Muscle layer of colon (tissue), 2 donors: ENCODE data around the gene TPO.

Source experiments
- H3K27ac ChIP-seq: one replicate; pipeline ENCODE4 v1.7.0; 2013; ENCODE audit warnings: low read depth, mild to moderate bottlenecking, low read length, moderate library complexity
- H3K27me3 ChIP-seq, 2 donors: one replicate each; pipeline ENCODE4 v1.7.0; 2013; ENCODE audit warnings: low read length in 2 of 2, mild to moderate bottlenecking in 2 of 2; ENCODE audit not compliant: insufficient read depth in 2 of 2, control insufficient read depth in 1 of 2
- H3K36me3 ChIP-seq: one replicate; pipeline ENCODE4 v1.7.0; 2013; ENCODE audit warnings: mild to moderate bottlenecking, low read length; ENCODE audit not compliant: insufficient read depth
- H3K4me1 ChIP-seq: one replicate; pipeline ENCODE4 v1.7.0; 2013; ENCODE audit warnings: mild to moderate bottlenecking, low read length; ENCODE audit not compliant: insufficient read depth
- H3K4me3 ChIP-seq, 2 donors: one replicate each; pipeline ENCODE4 v1.7.0; 2013; ENCODE audit warnings: low read length in 2 of 2, low read depth in 1 of 2, mild to moderate bottlenecking in 1 of 2, moderate library complexity in 1 of 2
- H3K9ac ChIP-seq: one replicate; pipeline ENCODE4 v1.7.0; 2013; ENCODE audit warnings: low read length
- H3K9me3 ChIP-seq: one replicate; pipeline ENCODE4 v1.7.0; 2013; ENCODE audit warnings: mild to moderate bottlenecking, low read length
- donor health status: abdominal sarcoma.
- donor health status: Adenocarcinoma of cecum.

Gene TPO

DNA sequence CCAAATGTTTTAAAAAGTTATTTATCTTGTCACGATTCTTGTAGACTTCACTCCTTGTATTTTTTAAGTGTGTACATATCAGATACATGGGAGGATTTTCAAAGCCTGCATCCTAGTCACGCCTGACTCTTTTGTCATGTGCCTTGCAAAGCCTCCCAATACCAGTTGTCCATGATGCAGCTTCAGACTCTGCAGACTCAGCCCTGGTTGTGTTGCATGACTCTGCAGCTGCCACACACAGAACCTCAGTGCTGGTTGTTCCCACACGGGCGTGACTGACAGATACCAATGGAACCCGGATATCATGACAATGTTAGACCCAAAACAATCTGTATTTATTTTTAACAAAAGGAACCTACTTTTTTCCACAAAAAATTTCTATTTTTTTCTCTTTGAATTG lies 38.2 kb downstream of the TPO start:
- H3K9me3 ChIP-seq: no peaks in the 10 kb centered on the region
- no peak overlapping the region for H3K9ac ChIP-seq

DNA sequence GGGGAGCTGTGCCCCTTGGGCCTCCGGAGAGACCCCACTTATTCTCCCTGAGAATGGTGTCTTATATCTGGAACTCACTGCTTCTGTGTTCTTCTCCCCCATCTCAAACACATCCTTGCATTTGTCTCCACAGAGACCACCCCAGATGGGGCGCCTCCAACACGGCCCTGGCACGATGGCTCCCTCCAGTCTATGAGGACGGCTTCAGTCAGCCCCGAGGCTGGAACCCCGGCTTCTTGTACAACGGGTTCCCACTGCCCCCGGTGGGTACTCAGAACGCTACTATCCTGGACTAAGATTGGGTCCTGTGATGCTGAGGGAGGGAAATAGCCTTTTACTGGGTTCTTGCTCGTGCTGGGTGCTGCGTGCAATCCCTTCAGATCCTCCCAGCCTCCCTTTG lies 40.3 kb downstream of the TPO start:
- no peaks in the 10 kb centered on the region for H3K9me3 ChIP-seq
- no peaks in the 10 kb centered on the region for H3K36me3 ChIP-seq
- no peak overlapping the region for H3K4me3 ChIP-seq
- no peak overlapping the region for H3K9ac ChIP-seq
- H3K27ac ChIP-seq: no peak overlapping the region
- H3K27me3 ChIP-seq: peaks cover 0 to 6% of the 10 kb centered on the region in 2 donors
- no peaks in the 10 kb centered on the region for H3K4me1 ChIP-seq

More for the DNA sequence above, 38.2 kb downstream of the TPO start:
- no peaks in the 10 kb centered on the region for H3K4me1 ChIP-seq
- no peak overlapping the region for H3K4me3 ChIP-seq
- H3K27ac ChIP-seq: no peak overlapping the region
- H3K36me3 ChIP-seq: no peaks in the 10 kb centered on the region
- H3K27me3 ChIP-seq: peaks cover 0 to 6% of the 10 kb centered on the region in 2 donors

DNA sequence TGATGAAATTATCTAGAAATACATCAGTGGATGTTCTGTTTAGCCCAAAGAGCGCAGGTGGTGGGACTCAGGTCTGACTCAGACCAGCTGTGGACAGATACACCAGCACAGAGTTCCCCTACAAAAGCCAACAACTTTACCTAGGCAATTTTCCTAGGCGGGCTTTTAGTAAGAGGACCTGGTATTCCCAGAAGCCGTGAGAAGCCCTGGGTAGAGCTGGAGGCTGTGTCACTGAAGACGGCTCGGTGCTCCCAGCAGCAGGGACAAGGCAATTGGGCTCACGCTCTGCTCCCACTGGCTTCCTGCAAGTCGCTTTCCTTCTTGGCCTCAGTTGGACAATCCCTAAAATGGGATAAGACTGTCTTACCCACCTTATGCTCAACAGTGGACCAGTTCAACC lies 41.1 kb downstream of the TPO start:
- no peaks in the 10 kb centered on the region for H3K9me3 ChIP-seq
- H3K27ac ChIP-seq: no peak overlapping the region
- no peak overlapping the region for H3K4me3 ChIP-seq
- H3K36me3 ChIP-seq: no peaks in the 10 kb centered on the region
- peaks cover 0 to 6% of the 10 kb centered on the region in 2 donors for H3K27me3 ChIP-seq
- H3K4me1 ChIP-seq: no peaks in the 10 kb centered on the region
- H3K9ac ChIP-seq: no peak overlapping the region

DNA sequence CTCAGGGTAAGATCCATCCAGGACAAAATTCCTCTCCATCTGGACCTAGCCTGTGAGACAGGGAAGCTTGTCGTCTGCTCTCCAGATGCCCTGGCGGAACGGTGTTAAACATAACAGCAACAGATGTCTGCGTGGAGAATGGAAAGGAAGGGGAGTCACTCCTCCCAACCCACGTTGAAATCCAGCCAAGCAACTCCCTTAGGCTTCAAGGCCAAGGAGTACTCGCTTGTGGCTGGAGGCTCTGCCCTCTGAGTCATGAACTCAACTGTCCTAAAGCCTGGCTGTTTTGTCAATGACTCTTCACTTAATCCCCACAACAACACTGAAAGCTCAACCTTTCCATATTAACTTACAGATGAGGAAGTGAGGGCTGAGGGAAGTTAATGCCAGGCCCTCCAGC lies 42.2 kb downstream of the TPO start:
- H3K36me3 ChIP-seq: no peaks in the 10 kb centered on the region
- H3K9ac ChIP-seq: no peak overlapping the region
- H3K27ac ChIP-seq: no peak overlapping the region
- no peaks in the 10 kb centered on the region for H3K9me3 ChIP-seq
- H3K4me1 ChIP-seq: no peaks in the 10 kb centered on the region
- H3K27me3 ChIP-seq: peaks cover 0 to 2% of the 10 kb centered on the region in 2 donors
- no peak overlapping the region for H3K4me3 ChIP-seq

DNA sequence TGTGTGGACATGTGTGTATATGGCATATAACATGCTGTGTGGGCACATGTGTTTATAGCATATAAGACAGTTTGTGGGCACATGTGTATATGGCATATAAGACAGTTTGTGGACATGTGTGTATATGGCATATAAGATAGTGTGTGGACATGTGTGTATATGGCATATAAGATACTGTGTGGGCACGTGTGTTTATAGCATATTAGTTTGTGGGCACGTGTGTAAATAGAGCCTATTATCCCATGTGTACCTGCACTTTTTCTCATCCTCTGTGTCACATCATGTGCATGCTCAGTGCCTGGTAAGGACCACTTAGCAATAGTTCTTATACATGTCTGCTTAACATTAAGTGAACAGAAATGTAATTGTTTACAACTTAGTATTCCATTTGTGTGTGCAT lies 45.2 kb downstream of the TPO start:
- H3K27ac ChIP-seq: no peak overlapping the region
- no peaks in the 10 kb centered on the region for H3K9me3 ChIP-seq
- no peaks in the 10 kb centered on the region for H3K4me1 ChIP-seq
- H3K27me3 ChIP-seq: no peaks in the 10 kb centered on the region
- H3K9ac ChIP-seq: no peak overlapping the region
- no peak overlapping the region for H3K4me3 ChIP-seq
- H3K36me3 ChIP-seq: no peaks in the 10 kb centered on the region

DNA sequence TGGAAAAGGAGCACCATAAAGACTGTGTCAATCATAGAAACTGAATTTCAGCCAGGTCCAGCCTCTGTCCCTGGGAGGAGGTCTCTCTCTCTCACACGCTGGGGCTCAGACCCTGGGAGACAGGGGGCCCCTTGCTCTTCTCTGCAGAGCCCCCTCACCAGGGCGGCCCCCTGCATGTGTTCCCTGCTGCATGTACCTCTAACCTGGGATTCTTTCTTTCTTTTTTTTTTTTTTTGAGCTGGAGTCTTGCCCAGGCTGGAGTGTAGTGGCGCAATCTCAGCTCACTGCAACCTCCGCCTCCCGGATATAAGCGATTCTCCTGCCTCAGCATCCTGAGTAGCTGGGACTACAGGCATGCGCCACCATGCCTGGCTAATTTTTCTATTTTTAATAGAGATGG lies 46.5 kb downstream of the TPO start:
- Histone ChIP-seq H3K9ac (no peak overlapping the region), H3K9me3 (no peaks in the 10 kb centered on the region), H3K4me3 (no peak overlapping the region), H3K36me3 (no peaks in the 10 kb centered on the region), H3K27ac (no peak overlapping the region), H3K27me3 (no peaks in the 10 kb centered on the region), H3K4me1 (no peaks in the 10 kb centered on the region)

DNA sequence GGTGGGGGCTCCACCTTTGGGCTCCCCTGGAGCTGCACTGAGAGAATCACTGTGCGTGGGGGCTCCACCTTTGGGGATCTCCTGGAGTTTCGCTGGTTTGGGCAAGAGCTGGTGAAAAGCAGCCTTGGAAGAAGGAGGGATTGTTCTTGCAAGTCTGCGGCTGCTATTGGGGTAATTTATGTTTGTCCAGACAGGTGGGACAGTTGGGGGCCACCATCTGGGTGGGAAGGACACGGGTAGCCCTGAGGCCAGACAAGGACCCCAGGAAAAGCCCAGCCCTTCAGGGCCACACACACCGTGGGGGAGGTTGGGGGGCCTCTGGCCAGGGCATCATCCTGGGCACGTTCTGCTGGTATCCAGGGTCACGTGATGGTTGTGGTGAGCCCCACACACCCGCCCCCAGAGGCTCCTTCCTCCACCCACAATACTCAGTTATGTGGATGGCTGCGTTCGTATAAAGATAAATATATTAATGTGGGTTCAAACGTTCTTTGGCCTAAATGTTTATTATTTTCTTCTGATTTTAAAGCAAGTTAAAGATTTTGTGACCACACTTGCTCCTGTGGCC lies 47.7 kb downstream of the TPO start:
- Histone ChIP-seq H3K9ac (no peak overlapping the region), H3K4me3 (no peak overlapping the region), H3K4me1 (no peaks in the 10 kb centered on the region), H3K27me3 (no peaks in the 10 kb centered on the region), H3K27ac (no peak overlapping the region), H3K9me3 (no peaks in the 10 kb centered on the region), H3K36me3 (no peaks in the 10 kb centered on the region)

DNA sequence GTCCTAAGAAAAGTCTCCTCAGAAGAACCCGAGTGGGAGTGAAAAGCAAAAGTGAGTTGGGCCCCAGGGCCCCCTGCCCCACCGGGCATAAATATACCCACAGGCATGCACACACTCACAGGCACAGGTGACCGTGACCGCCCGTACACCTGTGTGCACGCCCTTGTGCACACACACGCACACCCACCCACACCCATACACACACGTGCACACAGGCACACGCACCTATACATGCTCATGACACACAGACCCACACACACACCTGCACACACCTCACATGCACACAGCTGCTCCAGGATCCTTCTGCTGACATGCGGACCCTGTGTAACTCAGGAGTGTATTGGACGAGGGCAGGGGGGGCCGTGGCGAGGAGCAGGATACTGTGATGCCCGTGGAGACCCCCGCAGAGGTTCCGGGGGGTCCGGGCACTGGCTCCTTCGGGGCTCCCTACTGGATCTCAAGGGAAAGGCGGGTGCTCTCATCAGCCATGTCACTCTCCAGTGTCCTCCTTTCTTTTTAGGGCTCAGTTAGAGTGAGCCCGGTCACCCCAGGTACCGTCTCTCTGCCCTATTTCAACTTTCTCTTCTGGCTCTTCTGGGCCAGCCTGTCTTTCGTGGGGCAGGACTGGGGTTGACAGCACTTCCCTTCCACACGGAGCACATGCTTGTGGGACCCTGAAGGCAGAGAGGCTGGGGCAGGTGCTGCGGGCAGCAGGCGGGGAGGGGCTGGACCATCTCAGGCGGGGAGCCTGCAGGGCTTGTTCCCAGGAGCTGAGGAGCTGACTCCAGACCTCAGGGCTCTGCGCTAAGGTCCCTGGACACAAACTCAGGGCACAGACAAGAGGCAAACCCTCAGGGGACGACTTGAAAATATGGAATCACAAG lies 48.5 kb downstream of the TPO start:
- Histone ChIP-seq H3K27me3 (no peaks in the 10 kb centered on the region), H3K4me3 (no peak overlapping the region), H3K27ac (no peak overlapping the region), H3K9me3 (no peaks in the 10 kb centered on the region), H3K4me1 (no peaks in the 10 kb centered on the region), H3K9ac (no peak overlapping the region), H3K36me3 (no peaks in the 10 kb centered on the region)

DNA sequence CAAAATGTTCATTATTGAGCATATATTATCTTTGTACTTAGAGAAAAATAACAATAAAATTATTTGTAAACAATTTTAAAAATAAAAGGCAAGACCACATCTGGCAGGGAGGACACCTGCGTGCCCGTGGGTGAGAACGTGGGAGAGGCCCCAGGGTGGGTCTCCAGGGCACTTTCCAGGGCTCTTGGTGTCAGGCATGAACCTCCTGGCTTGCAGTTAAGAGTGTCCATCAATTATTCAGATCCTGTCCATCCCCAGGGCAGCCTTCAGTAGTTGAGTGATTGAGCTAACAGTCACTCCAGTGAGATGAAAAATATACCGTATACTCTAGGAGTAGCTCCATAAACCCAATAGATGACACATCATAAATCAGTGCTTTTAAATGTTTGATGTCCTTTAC lies 49.7 kb downstream of the TPO start:
- Histone ChIP-seq H3K27ac (no peak overlapping the region), H3K27me3 (no peaks in the 10 kb centered on the region), H3K36me3 (no peaks in the 10 kb centered on the region), H3K4me1 (no peaks in the 10 kb centered on the region), H3K9me3 (no peaks in the 10 kb centered on the region), H3K4me3 (no peak overlapping the region), H3K9ac (no peak overlapping the region)

DNA sequence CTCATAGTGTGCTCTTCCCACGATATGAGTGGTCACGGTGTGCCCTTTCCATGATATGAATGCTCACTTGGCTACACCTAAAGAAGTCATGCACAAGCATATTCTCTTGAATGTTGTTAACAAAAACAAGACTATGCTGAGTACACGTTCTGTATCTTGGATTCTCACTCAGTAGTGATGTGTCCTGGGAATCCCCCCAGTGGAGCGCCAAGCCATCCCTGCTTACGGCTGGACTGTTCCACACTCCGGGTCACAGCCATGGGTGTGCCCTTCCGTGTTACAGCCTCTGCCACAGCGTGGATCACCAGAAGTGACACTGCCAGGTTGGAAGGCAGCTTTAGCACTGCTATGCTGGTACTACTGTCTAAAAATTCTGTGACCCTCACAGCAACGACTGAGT lies 59.1 kb downstream of the TPO start:
- no peak overlapping the region for H3K27ac ChIP-seq

DNA sequence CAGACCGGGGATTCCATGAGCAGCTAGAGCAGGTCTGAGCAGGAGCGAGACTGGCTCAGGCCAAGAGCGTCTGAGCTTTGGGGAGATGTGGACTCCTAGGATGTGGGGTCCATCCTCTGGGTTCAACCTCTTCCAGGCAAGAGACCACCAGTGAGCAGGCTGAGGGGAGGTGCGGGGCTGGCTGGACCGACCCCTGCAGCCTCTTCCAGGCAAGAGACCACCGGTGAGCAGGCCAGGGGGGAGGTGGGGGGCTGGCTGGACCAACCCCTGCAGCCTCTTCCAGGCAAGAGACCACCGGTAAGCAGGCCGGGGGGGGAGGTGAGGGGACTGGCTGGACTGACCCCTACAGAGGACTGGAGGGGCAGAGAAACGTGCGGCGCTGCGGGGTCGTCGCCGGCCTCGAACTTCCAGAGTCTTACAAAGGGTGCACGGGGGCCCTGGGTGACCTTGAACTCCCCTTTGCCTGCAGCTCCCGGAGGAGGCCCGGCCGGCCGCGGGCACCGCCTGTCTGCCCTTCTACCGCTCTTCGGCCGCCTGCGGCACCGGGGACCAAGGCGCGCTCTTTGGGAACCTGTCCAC lies 63.4 kb downstream of the TPO start:
- Histone ChIP-seq H3K27me3 (no peaks in the 10 kb centered on the region), H3K9ac (no peak overlapping the region), H3K27ac (no peak overlapping the region), H3K9me3 (no peaks in the 10 kb centered on the region), H3K36me3 (no peaks in the 10 kb centered on the region), H3K4me1 (no peaks in the 10 kb centered on the region), H3K4me3 (no peak overlapping the region)

More for the DNA sequence above, 59.1 kb downstream of the TPO start:
- no peak overlapping the region for H3K9ac ChIP-seq
- no peak overlapping the region for H3K4me3 ChIP-seq
- no peaks in the 10 kb centered on the region for H3K27me3 ChIP-seq
- no peaks in the 10 kb centered on the region for H3K9me3 ChIP-seq
- no peaks in the 10 kb centered on the region for H3K4me1 ChIP-seq
- H3K36me3 ChIP-seq: no peaks in the 10 kb centered on the region
